ENCODE results near the gene CYB561D2. TPM values are rescaled to one million over a fixed set of nuclear protein-coding genes. Genes with fewer than 3 reads are reported as not detected.
"Not testable (repeated sequence)": the region's sequence is repeated elsewhere in the genome, so short reads cannot be mapped to it uniquely, and the experiment has no call there.

CYB561D2 gene
- polyA plus RNA-seq (2013, experiment 1 of 4): 12.2 TPM
- polyA plus RNA-seq (2013, experiment 2 of 4): 15.1 TPM
- 13.3 TPM for polyA plus RNA-seq (2013, experiment 3 of 4)
- 14.4 TPM for polyA plus RNA-seq (2013, experiment 4 of 4)

DNA sequence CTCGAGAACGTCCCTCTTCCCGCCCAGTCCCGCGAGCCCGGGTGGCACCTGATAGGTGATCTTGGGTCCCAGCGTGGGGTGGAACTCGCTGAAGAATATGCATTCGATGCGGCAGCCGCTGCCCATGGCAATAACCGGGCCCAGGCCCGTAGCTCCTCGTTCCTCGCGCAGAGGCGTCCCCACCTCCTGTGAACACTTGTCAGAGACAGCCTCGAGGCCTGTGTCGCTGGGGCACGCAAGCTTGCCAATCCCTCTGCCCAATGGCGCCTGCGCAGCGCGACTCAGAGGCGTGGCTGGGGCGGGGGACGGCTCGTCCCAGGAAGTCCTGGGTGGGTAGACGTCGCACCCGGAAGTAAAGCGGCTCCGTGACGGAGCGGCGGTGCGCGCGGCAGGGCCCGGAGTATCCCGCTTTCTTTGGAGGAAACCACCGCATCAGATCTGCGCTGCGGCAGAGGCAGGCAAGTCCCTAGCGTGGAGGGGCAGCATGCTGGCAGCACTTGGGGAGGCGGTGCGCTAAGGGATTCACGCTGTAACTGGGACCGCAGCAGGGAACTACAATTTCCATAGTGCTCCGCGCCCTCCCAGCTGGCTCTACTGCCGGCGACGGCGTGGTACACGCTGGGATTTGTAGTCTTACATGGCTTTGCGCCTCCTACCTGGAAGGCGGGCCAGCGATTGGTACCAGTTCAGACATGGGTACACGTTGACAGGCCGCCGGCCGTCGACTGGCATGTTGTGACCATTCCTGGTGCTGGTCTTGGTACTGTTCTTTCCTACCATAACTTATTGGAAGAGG, at the start of gene CYB561D2, which contains the start of gene NPRL2:
CYB561D2 (plus strand) TSS at position 336 of the 796 bp plus-strand sequence. CDS start 572 bp downstream, outside the sequence.
NPRL2 (minus strand) TSS at position 249 of the 796 bp plus-strand sequence; CDS start at position 126, 123 bp downstream.
- no peaks in the 10 kb centered on the region for H3K9me3 ChIP-seq (ENCODE audit: control insufficient read depth, low read length)
- H3K27me3 ChIP-seq (ENCODE audit: control insufficient read depth, insufficient read depth, low read length, poor library complexity, severe bottlenecking): peaks cover 11% of the 10 kb centered on the region
- peaks cover 9% of the 10 kb centered on the region for H3K36me3 ChIP-seq (ENCODE audit: control insufficient read depth, insufficient read depth, low read length)
- H3K4me1 ChIP-seq (ENCODE audit: control insufficient read depth, insufficient read depth, low read length): peaks cover 3% of the 10 kb centered on the region
- peak within 1 kb of the TSS; percentile 67 for H3K4me3 ChIP-seq (ENCODE audit: insufficient read depth, low read depth, low read length)
- H3K27ac ChIP-seq (ENCODE audit: insufficient read depth, low read depth, low read length, poor library complexity, severe bottlenecking): no peak within 1 kb of the TSS
- WGBS, 2 experiments: 2 to 3% methylated on average over 64 of the region's 64 CpGs

DNA sequence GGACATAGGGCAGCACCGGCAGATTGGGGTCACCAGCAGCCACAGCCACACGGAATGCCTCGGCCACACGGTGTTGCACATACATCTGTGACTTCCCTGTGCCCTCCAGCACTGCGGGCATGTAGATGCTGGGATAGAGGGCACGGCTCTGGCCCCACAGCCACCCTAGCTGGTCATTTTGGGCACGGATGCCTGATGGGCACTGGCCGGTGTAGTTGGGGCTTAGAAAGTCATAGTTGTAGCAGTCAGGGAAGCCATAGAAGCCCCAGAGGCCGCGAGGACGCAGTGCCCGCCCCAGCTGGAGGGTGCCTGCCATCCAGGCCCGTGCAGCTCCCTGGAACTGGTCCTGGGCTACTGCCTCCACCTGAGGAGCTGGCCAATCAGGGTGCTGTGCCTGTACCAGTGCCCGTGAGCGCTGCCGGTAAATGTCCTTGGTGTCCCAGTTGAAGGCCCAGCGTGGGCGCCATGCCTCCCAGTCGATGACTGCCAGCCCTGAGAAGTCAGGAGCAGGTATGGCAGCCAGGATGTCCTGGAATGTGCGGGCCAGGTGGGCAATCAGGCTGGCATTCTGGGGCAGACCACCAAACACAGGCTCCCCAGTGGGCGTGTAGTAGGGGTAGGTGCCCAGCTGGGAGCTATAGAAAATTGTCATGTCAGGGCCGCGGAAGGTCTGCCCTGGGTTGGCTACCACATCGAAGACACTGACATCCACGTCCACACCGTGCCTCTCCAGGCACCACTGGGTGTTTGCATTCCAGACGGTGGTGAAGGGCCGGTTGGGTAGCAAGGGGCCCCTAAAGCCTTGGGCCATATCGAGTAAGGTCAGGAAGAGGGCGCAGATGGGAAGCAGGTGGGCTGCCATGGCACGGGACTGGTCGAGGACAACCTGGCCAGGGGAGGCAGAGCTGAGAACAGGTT, 48.3 kb upstream of the CYB561D2 start:
- H3K27me3 ChIP-seq (ENCODE audit: control insufficient read depth, insufficient read depth, low read length, poor library complexity, severe bottlenecking): no peaks in the 10 kb centered on the region
- WGBS, 2 experiments: 93 to 94% methylated on average over 32 of the region's 32 CpGs
- no peaks in the 10 kb centered on the region for H3K9me3 ChIP-seq (ENCODE audit: control insufficient read depth, low read length)
- no peak overlapping the region for H3K4me3 ChIP-seq (ENCODE audit: insufficient read depth, low read depth, low read length)
- peaks cover 12% of the 10 kb centered on the region for H3K4me1 ChIP-seq (ENCODE audit: control insufficient read depth, insufficient read depth, low read length)
- H3K27ac ChIP-seq (ENCODE audit: insufficient read depth, low read depth, low read length, poor library complexity, severe bottlenecking): no peak overlapping the region
- H3K36me3 ChIP-seq (ENCODE audit: control insufficient read depth, insufficient read depth, low read length): no peaks in the 10 kb centered on the region

GRCh38 chr3:50303013-50303815, 47.4 kb upstream of the CYB561D2 start, which contains the start of gene HYAL1:
Gene HYAL1, minus strand, starts transcription at chr3:50303574. Its CDS starts 618 bp downstream, at chr3:50302956.
- Histone ChIP-seq H3K9me3 (ENCODE audit: control insufficient read depth, low read length) (no peaks in the 10 kb centered on the region), H3K4me3 (ENCODE audit: insufficient read depth, low read depth, low read length) (no peak within 1 kb of the TSS), H3K27ac (ENCODE audit: insufficient read depth, low read depth, low read length, poor library complexity, severe bottlenecking) (peak within 1 kb of the TSS; percentile 33), H3K36me3 (ENCODE audit: control insufficient read depth, insufficient read depth, low read length) (no peaks in the 10 kb centered on the region), H3K4me1 (ENCODE audit: control insufficient read depth, insufficient read depth, low read length) (peaks cover 10% of the 10 kb centered on the region), H3K27me3 (ENCODE audit: control insufficient read depth, insufficient read depth, low read length, poor library complexity, severe bottlenecking) (no peaks in the 10 kb centered on the region)
- WGBS, 2 experiments: 70 to 75% methylated on average over 14 of the region's 14 CpGs

GRCh38 chr3:50304601-50305000, 46.1 kb upstream of the CYB561D2 start:
- Histone ChIP-seq H3K27ac (ENCODE audit: insufficient read depth, low read depth, low read length, poor library complexity, severe bottlenecking) (no peak overlapping the region), H3K9me3 (ENCODE audit: control insufficient read depth, low read length) (no peaks in the 10 kb centered on the region), H3K4me3 (ENCODE audit: insufficient read depth, low read depth, low read length) (no peak overlapping the region), H3K27me3 (ENCODE audit: control insufficient read depth, insufficient read depth, low read length, poor library complexity, severe bottlenecking) (no peaks in the 10 kb centered on the region), H3K4me1 (ENCODE audit: control insufficient read depth, insufficient read depth, low read length) (peaks cover 3% of the 10 kb centered on the region), H3K36me3 (ENCODE audit: control insufficient read depth, insufficient read depth, low read length) (no peaks in the 10 kb centered on the region)

GRCh38 chr3:50312041-50312440, 38.6 kb upstream of the CYB561D2 start:
- H3K36me3 ChIP-seq (ENCODE audit: control insufficient read depth, insufficient read depth, low read length); H3K27ac ChIP-seq (ENCODE audit: insufficient read depth, low read depth, low read length, poor library complexity, severe bottlenecking); H3K4me1 ChIP-seq (ENCODE audit: control insufficient read depth, insufficient read depth, low read length); H3K4me3 ChIP-seq (ENCODE audit: insufficient read depth, low read depth, low read length); H3K9me3 ChIP-seq (ENCODE audit: control insufficient read depth, low read length); H3K27me3 ChIP-seq (ENCODE audit: control insufficient read depth, insufficient read depth, low read length, poor library complexity, severe bottlenecking): not testable (repeated sequence)
- 93% methylated on average over 15 to 27 of the region's 32 CpGs for WGBS, 2 experiments

DNA sequence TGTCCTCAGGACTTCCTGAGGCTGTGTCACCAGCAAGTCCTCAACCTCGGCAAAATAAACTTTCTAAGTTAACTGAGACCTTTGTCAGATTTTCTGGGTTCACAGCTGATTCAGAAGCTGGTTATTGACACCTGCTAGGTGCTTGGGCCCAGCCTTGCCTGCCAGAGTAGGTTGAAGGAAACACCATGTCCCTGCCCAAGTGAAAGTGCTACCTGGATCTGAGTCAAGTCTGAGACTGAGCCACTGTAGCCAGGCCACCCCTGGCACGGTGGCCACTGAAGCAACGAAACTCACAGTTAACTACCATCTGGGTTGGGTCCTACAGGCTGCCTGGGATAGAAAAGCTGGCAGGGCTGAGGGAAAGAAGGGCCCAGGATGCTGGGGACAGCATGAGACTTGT, 36.3 kb upstream of the CYB561D2 start:
- H3K36me3 ChIP-seq (ENCODE audit: control insufficient read depth, insufficient read depth, low read length): peaks cover 16% of the 10 kb centered on the region
- whole genome bisulfite sequencing, 2 experiments: 96 to 98% methylated on average over 3 of the region's 3 CpGs
- H3K4me1 ChIP-seq (ENCODE audit: control insufficient read depth, insufficient read depth, low read length): peaks cover 7% of the 10 kb centered on the region
- H3K27ac ChIP-seq (ENCODE audit: insufficient read depth, low read depth, low read length, poor library complexity, severe bottlenecking): no peak overlapping the region
- no peaks in the 10 kb centered on the region for H3K27me3 ChIP-seq (ENCODE audit: control insufficient read depth, insufficient read depth, low read length, poor library complexity, severe bottlenecking)
- H3K9me3 ChIP-seq (ENCODE audit: control insufficient read depth, low read length): no peaks in the 10 kb centered on the region
- H3K4me3 ChIP-seq (ENCODE audit: insufficient read depth, low read depth, low read length): no peak overlapping the region

DNA sequence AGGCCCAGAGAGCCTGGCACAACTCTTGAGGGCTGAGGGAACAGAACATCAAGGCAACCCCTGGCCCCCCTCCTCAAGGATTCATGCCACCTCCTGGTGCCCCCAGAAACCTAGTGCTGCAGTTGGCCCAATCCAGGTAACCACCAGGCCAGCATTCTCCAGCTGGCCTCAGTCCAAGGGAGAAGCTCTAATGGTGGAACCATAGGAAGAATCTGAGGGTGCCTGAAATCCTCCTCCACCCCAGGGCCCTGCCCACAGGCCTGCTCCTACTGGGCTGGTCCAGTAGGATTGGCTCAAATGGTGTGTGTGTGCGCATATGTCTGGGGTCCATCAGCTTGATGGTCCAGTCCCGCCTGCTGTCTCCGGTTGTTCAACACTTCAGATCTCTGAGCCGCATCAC, 35.8 kb upstream of the CYB561D2 start:
- no peak overlapping the region for H3K27ac ChIP-seq (ENCODE audit: insufficient read depth, low read depth, low read length, poor library complexity, severe bottlenecking)
- H3K4me3 ChIP-seq (ENCODE audit: insufficient read depth, low read depth, low read length): no peak overlapping the region
- no peaks in the 10 kb centered on the region for H3K27me3 ChIP-seq (ENCODE audit: control insufficient read depth, insufficient read depth, low read length, poor library complexity, severe bottlenecking)
- WGBS, 2 experiments: 92 to 95% methylated on average over 4 of the region's 4 CpGs
- H3K36me3 ChIP-seq (ENCODE audit: control insufficient read depth, insufficient read depth, low read length): peaks cover 20% of the 10 kb centered on the region
- no peaks in the 10 kb centered on the region for H3K9me3 ChIP-seq (ENCODE audit: control insufficient read depth, low read length)
- H3K4me1 ChIP-seq (ENCODE audit: control insufficient read depth, insufficient read depth, low read length): peaks cover 8% of the 10 kb centered on the region

- Histone ChIP-seq H3K4me3 (ENCODE audit: insufficient read depth, low read depth, low read length) (no peak overlapping the region), H3K9me3 (ENCODE audit: control insufficient read depth, low read length) (no peaks in the 10 kb centered on the region), H3K4me1 (ENCODE audit: control insufficient read depth, insufficient read depth, low read length) (peaks cover 16% of the 10 kb centered on the region), H3K36me3 (ENCODE audit: control insufficient read depth, insufficient read depth, low read length) (peaks cover 20% of the 10 kb centered on the region), H3K27ac (ENCODE audit: insufficient read depth, low read depth, low read length, poor library complexity, severe bottlenecking) (no peak overlapping the region), H3K27me3 (ENCODE audit: control insufficient read depth, insufficient read depth, low read length, poor library complexity, severe bottlenecking) (no peaks in the 10 kb centered on the region)
- WGBS, 2 experiments: 86 to 87% methylated on average over 9 of the region's 9 CpGs
Measured at GRCh38 chr3:50316657-50317242, 33.9 kb upstream of the CYB561D2 start.

DNA sequence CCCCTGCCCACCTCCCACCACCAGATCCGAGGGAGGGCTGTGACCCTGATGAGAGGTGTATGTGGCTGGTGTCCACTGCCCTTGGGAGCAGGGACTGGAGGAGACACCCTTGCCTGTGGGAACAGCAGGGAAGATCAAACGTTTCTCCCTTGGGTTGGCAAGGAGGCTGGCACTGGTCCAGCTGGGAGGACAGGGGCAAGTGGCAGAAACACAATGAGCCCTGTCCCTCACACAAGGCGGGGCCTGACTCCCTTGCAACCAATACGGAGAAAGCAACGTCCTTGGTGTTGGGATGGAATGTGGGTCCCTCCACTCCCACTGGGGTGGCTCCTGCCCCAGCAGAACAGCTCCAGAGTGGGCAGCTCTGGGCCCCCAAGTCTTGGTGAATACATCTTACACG, 33.4 kb upstream of the CYB561D2 start:
- Histone ChIP-seq H3K9me3 (ENCODE audit: control insufficient read depth, low read length) (no peaks in the 10 kb centered on the region), H3K36me3 (ENCODE audit: control insufficient read depth, insufficient read depth, low read length) (peaks cover 20% of the 10 kb centered on the region), H3K4me1 (ENCODE audit: control insufficient read depth, insufficient read depth, low read length) (peaks cover 20% of the 10 kb centered on the region), H3K4me3 (ENCODE audit: insufficient read depth, low read depth, low read length) (no peak overlapping the region), H3K27me3 (ENCODE audit: control insufficient read depth, insufficient read depth, low read length, poor library complexity, severe bottlenecking) (no peaks in the 10 kb centered on the region), H3K27ac (ENCODE audit: insufficient read depth, low read depth, low read length, poor library complexity, severe bottlenecking) (no peak overlapping the region)
- WGBS, 2 experiments: 90 to 93% methylated on average over 6 of the region's 6 CpGs
